ENCODE results near the gene MRPS22. TPM values are rescaled to one million over a fixed set of nuclear protein-coding genes. Genes with fewer than 3 reads are reported as not detected.
A peak's percentile ranks its signal among the peaks of the same experiment; 100 is the strongest.

MRPS22 gene
- 32.9 TPM for polyA plus RNA-seq (2012; ENCODE audit: insufficient read length, low read depth)

GRCh38 chr3:139343895-139344856 lies at the start of gene MRPS22:
Gene MRPS22 (plus strand): TSS chr3:139344020. CDS start chr3:139344027, 7 bp downstream.
- TF ChIP-seq REST (IDR thresholded peaks at IDR 0.05; ENCODE audit: insufficient read depth in 1 of 2, low read depth in 2 of 2, low read length in 2 of 2) (no peak), POLR2AphosphoS5 (IDR thresholded peaks at IDR 0.05; ENCODE audit: low read depth, low read length) (peak; percentile 89), TAF1 (IDR thresholded peaks at IDR 0.05; ENCODE audit: borderline replicate concordance, insufficient read depth, low read length) (peak; percentile 69; the same call in 1 of the 2 replicates)

- TF ChIP-seq TAF1 (IDR thresholded peaks at IDR 0.05; ENCODE audit: borderline replicate concordance, insufficient read depth, low read length): no peak
- TF ChIP-seq FOXP2 (optimal IDR thresholded peaks at IDR 0.05; ENCODE audit: borderline replicate concordance, extremely low read depth, extremely low read length, insufficient read depth): no peak
- no peak for TF ChIP-seq POLR2AphosphoS5 (IDR thresholded peaks at IDR 0.05; ENCODE audit: low read depth, low read length)
- TF ChIP-seq SIN3A (IDR thresholded peaks at IDR 0.05; ENCODE audit: borderline replicate concordance, insufficient read depth, low read length): no peak
- TF ChIP-seq REST (IDR thresholded peaks at IDR 0.05; ENCODE audit: insufficient read depth in 1 of 2, low read depth in 2 of 2, low read length in 2 of 2): no peak
Observed at GRCh38 chr3:139295040-139295439, 48.8 kb upstream of the MRPS22 start.

- no peak for TF ChIP-seq SIN3A (IDR thresholded peaks at IDR 0.05; ENCODE audit: borderline replicate concordance, insufficient read depth, low read length)
- no peak for TF ChIP-seq REST (IDR thresholded peaks at IDR 0.05; ENCODE audit: insufficient read depth in 1 of 2, low read depth in 2 of 2, low read length in 2 of 2)
- no peak for TF ChIP-seq TAF1 (IDR thresholded peaks at IDR 0.05; ENCODE audit: borderline replicate concordance, insufficient read depth, low read length)
- no peak for TF ChIP-seq POLR2AphosphoS5 (IDR thresholded peaks at IDR 0.05; ENCODE audit: low read depth, low read length)
- TF ChIP-seq FOXP2 (optimal IDR thresholded peaks at IDR 0.05; ENCODE audit: borderline replicate concordance, extremely low read depth, extremely low read length, insufficient read depth): no peak
Observed at GRCh38 chr3:139296141-139296718, 47.6 kb upstream of the MRPS22 start.

GRCh38 chr3:139297588-139298311 lies 46.1 kb upstream of the MRPS22 start:
- no peak for TF ChIP-seq REST (IDR thresholded peaks at IDR 0.05; ENCODE audit: insufficient read depth in 1 of 2, low read depth in 2 of 2, low read length in 2 of 2)
